K562 (cell line): Measurements from ENCODE around the gene NOC4L. TPM values are rescaled to one million over a fixed set of nuclear protein-coding genes. Genes with fewer than 3 reads are reported as not detected.

Experiments
- ATAC-seq: fragments of 200-7000 bp; cut with Tn5 transposase; 3 replicates; pipeline ENCODE4 v1.9.1; 2020; ENCODE audit warnings: moderate library complexity
- BruUV-seq: library from RNA; stranded (reverse); fragments of 400-500 nt; replicated peaks from 2 replicates; lab custom pipeline; 2021; lab: Mats Ljungman, UMichigan
- CTCF ChIA-PET: fragments of 300-600 bp; formaldehyde crosslinking; extraction: SDS; loops from one replicate; lab custom pipeline; 2021; ENCODE audit warnings: low intra/inter-chr PET ratio; lab: Yijun Ruan, JAX
- POLR2A ChIA-PET: fragments of 300-600, 350-650 bp; sonication (Branson Sonifier 250); formaldehyde crosslinking; extraction: SDS; loops from one replicate; lab custom pipeline; 2021; ENCODE audit warnings: antibody characterized with exemption, inconsistent platforms; lab: Yijun Ruan, JAX
- DNase-seq, 4 experiments: peaks; one replicate each; pipeline versions ENCODE4 v3.0.0 to v3.0.0-alpha.2; 2011 to 2018; ENCODE audit warnings: low spot score in 3 of 4, mixed read lengths in 3 of 4; ENCODE audit errors: extremely low read depth in 1 of 4
- FAIRE-seq: peaks from 2 replicates; lab custom pipeline; 2011; peaks lifted over from hg19 to GRCh38; lab: Jason Lieb, UNC
- H2AFZ ChIP-seq: 2 replicates; pipeline ENCODE4 v1.6.0; 2011; ENCODE audit warnings: low read depth, low read length, control low read depth, inconsistent platforms
- H3K27ac ChIP-seq: fragments of 200-600 bp; 3 replicates; pipeline ENCODE4 v1.8.0; 2011; ENCODE audit warnings: low read depth, mild to moderate bottlenecking, control low read depth, inconsistent platforms, low read length, moderate library complexity, mixed read lengths; ENCODE audit errors: extremely low read depth
- H3K27me3 ChIP-seq, 2 experiments: fragments of 300-600 bp in 1 of 2; 2 replicates in 1 of 2; 3 replicates in 1 of 2; pipeline versions ENCODE4 v1.6.0 to v1.8.0; 2011; ENCODE audit warnings: inconsistent platforms in 2 of 2, low read length in 2 of 2, mild to moderate bottlenecking in 1 of 2, mixed read lengths in 1 of 2, moderate library complexity in 1 of 2; ENCODE audit not compliant: control insufficient read depth in 2 of 2, insufficient read depth in 2 of 2
- H3K36me3 ChIP-seq: fragments of 300-600 bp; 3 replicates; pipeline ENCODE4 v1.8.0; 2011; ENCODE audit warnings: mild to moderate bottlenecking, low read length, inconsistent platforms; ENCODE audit not compliant: control insufficient read depth, insufficient read depth
- H3K4me1 ChIP-seq, 2 experiments: fragments of 200-600 bp in 1 of 2; replicated peaks in 1 of 2; 2 replicates in 1 of 2; 3 replicates in 1 of 2; pipeline versions ENCODE4 v1.5.1 to v1.8.0; 2011; ENCODE audit warnings: inconsistent platforms in 2 of 2, low read length in 2 of 2, mild to moderate bottlenecking in 1 of 2, mixed read lengths in 1 of 2, moderate library complexity in 1 of 2; ENCODE audit not compliant: control insufficient read depth in 2 of 2, insufficient read depth in 2 of 2
- H3K4me2 ChIP-seq: 2 replicates; pipeline ENCODE4 v1.6.1; 2011; ENCODE audit warnings: low read length, control low read depth, inconsistent platforms, mixed read lengths; ENCODE audit not compliant: insufficient read depth
- H3K4me3 ChIP-seq: fragments of 200-600 bp; sonication (generic), shearing (Covaris generic); 2 replicates; pipeline ENCODE4 v1.5.1; 2016; ENCODE audit warnings: control low read depth, inconsistent platforms
- H3K79me2 ChIP-seq: fragments of 200-600 bp; 3 replicates; pipeline ENCODE4 v1.8.0; 2011; ENCODE audit warnings: low read length, inconsistent platforms; ENCODE audit not compliant: control insufficient read depth, insufficient read depth
- H3K9ac ChIP-seq, 2 experiments: 2 replicates each; pipeline versions ENCODE4 v1.6.0 to v1.6.1; 2011; ENCODE audit warnings: low read depth in 2 of 2, low read length in 2 of 2, control low read depth in 1 of 2, inconsistent platforms in 1 of 2, mild to moderate bottlenecking in 1 of 2, mixed read lengths in 1 of 2; ENCODE audit not compliant: insufficient read depth in 1 of 2
- H3K9me1 ChIP-seq: one replicate; pipeline ENCODE4 v1.6.0; 2011; ENCODE audit warnings: inconsistent platforms, mild to moderate bottlenecking, low read length, moderate library complexity; ENCODE audit not compliant: control insufficient read depth, insufficient read depth
- H3K9me3 ChIP-seq: replicated peaks from 2 replicates; pipeline ENCODE4 v1.5.1; 2011; ENCODE audit warnings: low read depth, low read length, inconsistent platforms; ENCODE audit not compliant: control insufficient read depth, insufficient read depth
- H4K20me1 ChIP-seq: replicated peaks from 2 replicates; pipeline ENCODE4 v1.6.1; 2011; ENCODE audit warnings: low read length, inconsistent platforms, mixed read lengths; ENCODE audit not compliant: control insufficient read depth, insufficient read depth
- POLR2A ChIP-seq: fragments of 450-650 bp; conservative IDR thresholded peaks from 2 replicates; pipeline ENCODE4 v1.6.1; 2016
- POLR2AphosphoS5 ChIP-seq: IDR thresholded peaks from 2 replicates; pipeline ENCODE4 v1.6.1; 2011; ENCODE audit warnings: mild to moderate bottlenecking, low read depth, low read length, moderate library complexity; ENCODE audit not compliant: control insufficient read depth, insufficient read depth
- ZNF146 ChIP-seq: IDR thresholded peaks from one replicate; pipeline ENCODE4 v1.6.1; 2018; ENCODE audit warnings: missing compliant biosample characterization; ENCODE audit not compliant: unreplicated experiment
- WGBS: fragments of 100-300 bp; shearing (Covaris generic); methylation state at CpG from one replicate; pipeline ENCODE4 v1.1.6; 2016; ENCODE audit warnings: low coverage, mixed read lengths; ENCODE audit not compliant: insufficient coverage; ENCODE audit errors: missing lambda C conversion rate; 5-methylcytosine and 5-hydroxymethylcytosine counted together
- in situ Hi-C: fragments of 300-500 bp; cut with MboI; formaldehyde crosslinking; loops from 4 replicates; pipeline ENCODE4 v1.15.0; 2018; ENCODE audit warnings: inconsistent platforms, mixed read lengths
- intact Hi-C: fragments of 100-400 bp; cut with micrococcal nuclease; formaldehyde crosslinking; loops from 2 replicates; pipeline ENCODE4 v1.14.2; 2022
- polyA plus RNA-seq, 8 experiments: library from polyadenylated mRNA; depleted of rRNA in 4 of 8; stranded (reverse) in 5 of 8; unstranded in 3 of 8; fragments of >200 nt; fragmentation: Nextera tagmentation in 2 of 8; fragmentation: Illumina TruSeq in 1 of 8; extraction: Ambion mirVana in 2 of 8; extraction: Trizol in 1 of 8; gene quantifications; 2 replicates each; pipeline versions ENCODE4 v1.2.1 to v1.2.3, GENCODE V29; 2011 to 2014; ENCODE audit warnings: inconsistent platforms in 1 of 8, missing spikeins in 1 of 8
- total RNA-seq, 7 experiments: library from RNA; depleted of rRNA in 6 of 7; stranded (reverse); fragments of >200 nt in 6 of 7; fragmentation: Illumina TruSeq in 2 of 7; extraction: Trizol in 2 of 7; gene quantifications; 2 replicates each; pipeline versions ENCODE4 v1.2.1 to v1.2.3, GENCODE V29; 2011 to 2021; ENCODE audit warnings: low replicate concordance in 1 of 7

Gene NOC4L
- total and polyA plus RNA-seq, 9 of the 15 experiments (the other 6 are each of a cell fraction or from before 2014, with no cell fraction given), result 1.3 to 77.0 (median 20.0) TPM

DNA sequence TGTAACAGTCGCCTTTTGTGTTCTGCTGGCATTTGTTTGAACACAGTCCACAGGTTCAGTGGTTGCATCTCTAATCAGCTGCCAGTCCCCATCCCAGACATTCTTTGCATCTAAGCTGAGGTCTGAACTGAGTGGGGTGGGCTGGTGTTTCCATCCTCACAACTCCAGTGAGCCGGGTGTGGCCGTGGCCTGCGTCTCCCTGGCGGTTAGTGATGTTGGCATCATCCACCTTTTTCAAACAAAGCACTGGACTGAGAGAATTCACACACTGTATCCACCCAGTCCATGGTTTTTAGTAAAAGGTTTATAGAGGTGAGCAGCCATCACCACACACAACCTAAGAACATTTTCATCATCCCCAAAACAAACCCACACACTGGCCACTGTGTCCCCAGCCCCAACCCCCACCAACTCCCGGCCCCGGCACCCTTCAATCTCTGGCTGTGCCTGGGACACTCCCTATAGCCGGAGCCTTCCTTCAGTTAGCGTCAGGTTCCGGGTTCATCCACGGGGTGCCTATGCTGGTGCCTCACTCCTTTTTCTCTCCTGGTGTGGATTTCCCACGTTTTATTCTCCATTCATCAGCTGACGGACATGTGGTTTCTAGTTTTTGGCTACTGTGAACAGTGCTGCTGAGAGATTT, 6.7 kb upstream of the NOC4L start:
- Histone ChIP-seq H3K27ac (no peak overlapping the region), H3K4me3 (no peak overlapping the region), H3K36me3 (peaks cover 39% of the 10 kb centered on the region; the same call in 2 of the 3 replicates), H3K4me1 (peaks cover 2 to 34% of the 10 kb centered on the region in 2 experiments; a peak in 3 of 5 replicates), H4K20me1 (no peaks in the 10 kb centered on the region), H2AFZ (no peak overlapping the region), H3K79me2 (peaks cover 8% of the 10 kb centered on the region), H3K9me1 (no peaks in the 10 kb centered on the region), H3K4me2 (no peak overlapping the region), H3K9me3 (no peaks in the 10 kb centered on the region), H3K27me3 (no peaks in the 10 kb centered on the region), H3K9ac (no peak overlapping the region)
- no peak for DNase-seq
- POLR2A ChIA-PET, result interaction anchor here (0.7 to 1.6 kb wide), 3 partner anchors 9 to 278 kb away, joined by 3 to 5 read pairs (median 3); no protein-coding TSS in a partner anchor
- no peak for FAIRE-seq
- TF ChIP-seq POLR2A, result peak; percentile 6; the same call in 1 of the 2 replicates
- no peak for TF ChIP-seq ZNF146
- 0 out of 2 replicates have a peak, but pooled peaks have one; percentile 8 for TF ChIP-seq POLR2AphosphoS5
- intact Hi-C loops (no loop called here), in situ Hi-C loops (no loop called here)
- CTCF ChIA-PET, result no interaction called here
- WGBS, result 79% methylated on average over 12 of the region's 13 CpGs
- peak; percentile 4; the same call in 1 of the 3 replicates for ATAC-seq
- no TSS peak for BruUV-seq
